ENCODE results near the gene SIX3. TPM values are rescaled to one million over a fixed set of nuclear protein-coding genes. Genes with fewer than 3 reads are reported as not detected.

The SIX3 gene
- total RNA-seq, 1 experiment from 2014 or later = 13.2 TPM

GRCh38 chr2:44957656-44958327 lies 16.3 kb downstream of the SIX3 start:
- Mint-ChIP-seq H3K27me3 (ENCODE audit: low read depth) (peaks cover 52% of the 10 kb centered on the region), H3K36me3 (peaks cover 3% of the 10 kb centered on the region; the same call in 1 of the 2 replicates), H3K27ac (no peak overlapping the region), H3K4me1 (peaks cover 36% of the 10 kb centered on the region), H3K9me3 (no peaks in the 10 kb centered on the region), H3K4me3 (no peak overlapping the region)
- DNase-seq (ENCODE audit: low spot score) = no peak
- TF ChIP-seq E2F1 (CRISPR knock-in tag; IDR thresholded peaks at IDR 0.05) (no peak), EMX1 (CRISPR knock-in tag; IDR thresholded peaks at IDR 0.05) (no peak), USF2 (CRISPR knock-in tag; IDR thresholded peaks at IDR 0.05) (no peak), GABPB1 (CRISPR knock-in tag; IDR thresholded peaks at IDR 0.05) (no peak), JUN (CRISPR knock-in tag; IDR thresholded peaks at IDR 0.05) (no peak), ZNF219 (CRISPR knock-in tag; IDR thresholded peaks at IDR 0.05; ENCODE audit: borderline replicate concordance) (no peak), CBFB (CRISPR knock-in tag; IDR thresholded peaks at IDR 0.05; ENCODE audit: low read depth) (no peak), ESRRA (CRISPR knock-in tag; IDR thresholded peaks at IDR 0.05; ENCODE audit: borderline replicate concordance) (no peak), ERG (CRISPR knock-in tag; IDR thresholded peaks at IDR 0.05) (no peak), ZNF121 (CRISPR knock-in tag; IDR thresholded peaks at IDR 0.05) (no peak), JAZF1 (CRISPR knock-in tag; IDR thresholded peaks at IDR 0.05) (no peak), ZBTB43 (CRISPR knock-in tag; IDR thresholded peaks at IDR 0.05) (no peak), SMAD4 (CRISPR knock-in tag; IDR thresholded peaks at IDR 0.05) (no peak), MAX (CRISPR knock-in tag; IDR thresholded peaks at IDR 0.05) (no peak), NFE2L1 (CRISPR knock-in tag; IDR thresholded peaks at IDR 0.05) (no peak)
- ATAC-seq = no peak
- ChIA-PET POLR2A (no interaction called here), CTCF (interaction anchor here (1.0 to 5.8 kb wide), 4 partner anchors 12 to 62 kb away, joined by 3 to 65 read pairs (median 32); no protein-coding TSS in a partner anchor)

- TF ChIP-seq PRDM15 (CRISPR knock-in tag; IDR thresholded peaks at IDR 0.05) = no peak
- no peak for TF ChIP-seq OVOL2 (CRISPR knock-in tag; IDR thresholded peaks at IDR 0.05; ENCODE audit: borderline replicate concordance)
- TF ChIP-seq ESRRA (CRISPR knock-in tag; IDR thresholded peaks at IDR 0.05; ENCODE audit: borderline replicate concordance) = no peak
- TF ChIP-seq CDX4 (CRISPR knock-in tag; IDR thresholded peaks at IDR 0.05; ENCODE audit: borderline replicate concordance) = no peak
- no peak overlapping the region for H3K4me3 Mint-ChIP-seq
- ATAC-seq (no peak), DNase-seq (ENCODE audit: low spot score) (no peak)
- H3K27ac Mint-ChIP-seq = no peak overlapping the region
- POLR2A ChIA-PET = no interaction called here
- no peaks in the 10 kb centered on the region for H3K9me3 Mint-ChIP-seq
- H3K27me3 Mint-ChIP-seq (ENCODE audit: low read depth) = peaks cover 32% of the 10 kb centered on the region
- CTCF ChIA-PET = no interaction called here
- peaks cover 29% of the 10 kb centered on the region for H3K4me1 Mint-ChIP-seq
- no peaks in the 10 kb centered on the region for H3K36me3 Mint-ChIP-seq
Measured at GRCh38 chr2:44959855-44960254, 18.4 kb downstream of the SIX3 start.
